K562 (cell line): Measurements from ENCODE around the gene COL9A2. TPM values are rescaled to one million over a fixed set of nuclear protein-coding genes. Genes with fewer than 3 reads are reported as not detected.

ENCODE experiments used
- ATAC-seq: fragments of 200-7000 bp; cut with Tn5 transposase; 3 replicates; pipeline ENCODE4 v1.9.1; 2020; ENCODE audit warnings: moderate library complexity
- BruUV-seq: library from RNA; stranded (reverse); fragments of 400-500 nt; replicated peaks from 2 replicates; lab custom pipeline; 2021; lab: Mats Ljungman, UMichigan
- CTCF ChIA-PET: fragments of 300-600 bp; formaldehyde crosslinking; extraction: SDS; loops from one replicate; lab custom pipeline; 2021; ENCODE audit warnings: low intra/inter-chr PET ratio; lab: Yijun Ruan, JAX
- POLR2A ChIA-PET: fragments of 300-600, 350-650 bp; sonication (Branson Sonifier 250); formaldehyde crosslinking; extraction: SDS; loops from one replicate; lab custom pipeline; 2021; ENCODE audit warnings: antibody characterized with exemption, inconsistent platforms; lab: Yijun Ruan, JAX
- DNase-seq, 4 experiments: peaks; one replicate each; pipeline versions ENCODE4 v3.0.0 to v3.0.0-alpha.2; 2011 to 2018; ENCODE audit warnings: low spot score in 3 of 4, mixed read lengths in 3 of 4; ENCODE audit errors: extremely low read depth in 1 of 4
- FAIRE-seq: peaks from 2 replicates; lab custom pipeline; 2011; peaks lifted over from hg19 to GRCh38; lab: Jason Lieb, UNC
- H2AFZ ChIP-seq: 2 replicates; pipeline ENCODE4 v1.6.0; 2011; ENCODE audit warnings: low read depth, low read length, control low read depth, inconsistent platforms
- H3K27ac ChIP-seq: fragments of 200-600 bp; 3 replicates; pipeline ENCODE4 v1.8.0; 2011; ENCODE audit warnings: low read depth, mild to moderate bottlenecking, control low read depth, inconsistent platforms, low read length, moderate library complexity, mixed read lengths; ENCODE audit errors: extremely low read depth
- H3K27me3 ChIP-seq, 2 experiments: fragments of 300-600 bp in 1 of 2; 2 replicates in 1 of 2; 3 replicates in 1 of 2; pipeline versions ENCODE4 v1.6.0 to v1.8.0; 2011; ENCODE audit warnings: inconsistent platforms in 2 of 2, low read length in 2 of 2, mild to moderate bottlenecking in 1 of 2, mixed read lengths in 1 of 2, moderate library complexity in 1 of 2; ENCODE audit not compliant: control insufficient read depth in 2 of 2, insufficient read depth in 2 of 2
- H3K36me3 ChIP-seq: fragments of 300-600 bp; 3 replicates; pipeline ENCODE4 v1.8.0; 2011; ENCODE audit warnings: mild to moderate bottlenecking, low read length, inconsistent platforms; ENCODE audit not compliant: control insufficient read depth, insufficient read depth
- H3K4me1 ChIP-seq, 2 experiments: fragments of 200-600 bp in 1 of 2; replicated peaks in 1 of 2; 2 replicates in 1 of 2; 3 replicates in 1 of 2; pipeline versions ENCODE4 v1.5.1 to v1.8.0; 2011; ENCODE audit warnings: inconsistent platforms in 2 of 2, low read length in 2 of 2, mild to moderate bottlenecking in 1 of 2, mixed read lengths in 1 of 2, moderate library complexity in 1 of 2; ENCODE audit not compliant: control insufficient read depth in 2 of 2, insufficient read depth in 2 of 2
- H3K4me2 ChIP-seq: 2 replicates; pipeline ENCODE4 v1.6.1; 2011; ENCODE audit warnings: low read length, control low read depth, inconsistent platforms, mixed read lengths; ENCODE audit not compliant: insufficient read depth
- H3K4me3 ChIP-seq: fragments of 200-600 bp; sonication (generic), shearing (Covaris generic); 2 replicates; pipeline ENCODE4 v1.5.1; 2016; ENCODE audit warnings: control low read depth, inconsistent platforms
- H3K79me2 ChIP-seq: fragments of 200-600 bp; 3 replicates; pipeline ENCODE4 v1.8.0; 2011; ENCODE audit warnings: low read length, inconsistent platforms; ENCODE audit not compliant: control insufficient read depth, insufficient read depth
- H3K9ac ChIP-seq, 2 experiments: 2 replicates each; pipeline versions ENCODE4 v1.6.0 to v1.6.1; 2011; ENCODE audit warnings: low read depth in 2 of 2, low read length in 2 of 2, control low read depth in 1 of 2, inconsistent platforms in 1 of 2, mild to moderate bottlenecking in 1 of 2, mixed read lengths in 1 of 2; ENCODE audit not compliant: insufficient read depth in 1 of 2
- H3K9me1 ChIP-seq: one replicate; pipeline ENCODE4 v1.6.0; 2011; ENCODE audit warnings: inconsistent platforms, mild to moderate bottlenecking, low read length, moderate library complexity; ENCODE audit not compliant: control insufficient read depth, insufficient read depth
- H3K9me3 ChIP-seq: replicated peaks from 2 replicates; pipeline ENCODE4 v1.5.1; 2011; ENCODE audit warnings: low read depth, low read length, inconsistent platforms; ENCODE audit not compliant: control insufficient read depth, insufficient read depth
- H4K20me1 ChIP-seq: replicated peaks from 2 replicates; pipeline ENCODE4 v1.6.1; 2011; ENCODE audit warnings: low read length, inconsistent platforms, mixed read lengths; ENCODE audit not compliant: control insufficient read depth, insufficient read depth
- ARNT ChIP-seq, 2 experiments: fragments of 450-650 bp; IDR thresholded peaks; 2 replicates each; pipeline ENCODE4 v1.6.1; 2016; ENCODE audit warnings: mild to moderate bottlenecking in 1 of 2
- ATF1 ChIP-seq, 2 experiments: fragments of 450-650 bp in 1 of 2; IDR thresholded peaks; 2 replicates each; pipeline ENCODE4 v1.6.1; 2016; ENCODE audit warnings: missing compliant biosample characterization in 1 of 2, missing genetic modification characterization in 1 of 2
- ATF2 ChIP-seq: sonication (generic); formaldehyde crosslinking; IDR thresholded peaks from 2 replicates; pipeline ENCODE4 v1.8.1; 2022; ENCODE audit warnings: missing genetic modification reagents
- BDP1 ChIP-seq: IDR thresholded peaks from 3 replicates; pipeline ENCODE4 v1.6.1; 2011; ENCODE audit not compliant: insufficient read length, insufficient read depth
- CXXC5 ChIP-seq: fragments of 250-450 bp; sonication (Bioruptor Pico); IDR thresholded peaks from 2 replicates; pipeline ENCODE4 v1.8.0; 2022; ENCODE audit warnings: inconsistent platforms, mild to moderate bottlenecking, moderate library complexity
- ELF1 ChIP-seq: fragments of 200-800 bp; sonication (Bioruptor generic); IDR thresholded peaks from 2 replicates; pipeline ENCODE4 v1.6.1; 2016; ENCODE audit warnings: missing genetic modification characterization, missing compliant biosample characterization
- FOXJ2 ChIP-seq: fragments of 200-800 bp; sonication (Bioruptor generic); IDR thresholded peaks from 2 replicates; pipeline ENCODE4 v1.6.1; 2016; ENCODE audit warnings: missing genetic modification characterization, missing compliant biosample characterization
- HBP1 ChIP-seq: fragments of 450-650 bp; formaldehyde crosslinking; IDR thresholded peaks from 2 replicates; pipeline ENCODE4 v1.4.0; 2022; ENCODE audit warnings: missing genetic modification characterization
- KAT2B ChIP-seq: IDR thresholded peaks from one replicate; pipeline ENCODE4 v1.6.1; 2012; ENCODE audit warnings: low read depth, mild to moderate bottlenecking, control low read depth, inconsistent platforms, low read length, moderate library complexity
- POLR3A ChIP-seq: IDR thresholded peaks from 2 replicates; pipeline ENCODE4 v1.6.1; 2011; ENCODE audit warnings: borderline replicate concordance, mild to moderate bottlenecking, moderate library complexity; ENCODE audit not compliant: insufficient read length, insufficient read depth; ENCODE audit errors: extremely low read depth
- TAF7 ChIP-seq: fragments of 450-650 bp; IDR thresholded peaks from 2 replicates; pipeline ENCODE4 v1.6.1; 2016; ENCODE audit warnings: missing genetic modification characterization, missing compliant biosample characterization
- ZFP36 ChIP-seq: fragments of 150-350 bp; IDR thresholded peaks from 2 replicates; pipeline ENCODE4 v1.6.1; 2018; ENCODE audit warnings: low read length, low read depth; ENCODE audit not compliant: partially characterized antibody
- WGBS: fragments of 100-300 bp; shearing (Covaris generic); methylation state at CpG from one replicate; pipeline ENCODE4 v1.1.6; 2016; ENCODE audit warnings: low coverage, mixed read lengths; ENCODE audit not compliant: insufficient coverage; ENCODE audit errors: missing lambda C conversion rate; 5-methylcytosine and 5-hydroxymethylcytosine counted together
- in situ Hi-C: fragments of 300-500 bp; cut with MboI; formaldehyde crosslinking; loops from 4 replicates; pipeline ENCODE4 v1.15.0; 2018; ENCODE audit warnings: inconsistent platforms, mixed read lengths
- intact Hi-C: fragments of 100-400 bp; cut with micrococcal nuclease; formaldehyde crosslinking; loops from 2 replicates; pipeline ENCODE4 v1.14.2; 2022
- polyA plus RNA-seq, 8 experiments: library from polyadenylated mRNA; depleted of rRNA in 4 of 8; stranded (reverse) in 5 of 8; unstranded in 3 of 8; fragments of >200 nt; fragmentation: Nextera tagmentation in 2 of 8; fragmentation: Illumina TruSeq in 1 of 8; extraction: Ambion mirVana in 2 of 8; extraction: Trizol in 1 of 8; gene quantifications; 2 replicates each; pipeline versions ENCODE4 v1.2.1 to v1.2.3, GENCODE V29; 2011 to 2014; ENCODE audit warnings: inconsistent platforms in 1 of 8, missing spikeins in 1 of 8
- total RNA-seq, 7 experiments: library from RNA; depleted of rRNA in 6 of 7; stranded (reverse); fragments of >200 nt in 6 of 7; fragmentation: Illumina TruSeq in 2 of 7; extraction: Trizol in 2 of 7; gene quantifications; 2 replicates each; pipeline versions ENCODE4 v1.2.1 to v1.2.3, GENCODE V29; 2011 to 2021; ENCODE audit warnings: low replicate concordance in 1 of 7
- TF ChIP-seq, protein P1 (sequence below): fragments of 250-450 bp; sonication (Bioruptor Pico); IDR thresholded peaks from 2 replicates; pipeline ENCODE4 v1.9.0; 2021; ENCODE audit warnings: mild to moderate bottlenecking

Gene COL9A2
- total and polyA plus RNA-seq, 9 of the 15 experiments (the other 6 are each of a cell fraction or from before 2014, with no cell fraction given) = 0.03 to 2.2 (median 0.31) TPM

DNA sequence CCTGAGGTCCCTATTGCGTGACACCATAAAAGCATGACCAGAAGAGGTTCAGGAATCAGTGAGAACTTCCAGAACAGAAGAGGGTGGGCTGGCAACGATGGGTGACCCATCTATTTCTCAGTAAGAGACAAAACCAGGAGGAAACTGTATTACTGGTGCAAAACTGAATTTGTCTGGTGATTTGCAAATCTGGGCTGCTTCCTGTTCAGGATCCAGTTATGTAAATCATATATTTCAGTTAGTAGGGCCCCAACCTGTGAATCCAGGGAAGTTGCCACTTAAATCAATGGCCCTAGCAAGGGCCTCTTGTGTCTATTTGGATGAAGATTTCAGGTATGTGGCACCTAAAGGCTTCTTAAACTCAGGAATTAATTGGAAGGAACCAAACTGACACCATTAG is 33.3 kb upstream of the COL9A2 start:
- CTCF ChIA-PET = no interaction called here
- WGBS = 50% methylated on average over 2 of the region's 2 CpGs

More for the DNA sequence above, 33.3 kb upstream of the COL9A2 start:
- no TSS peak for BruUV-seq
- POLR2A ChIA-PET = no interaction called here
- Histone ChIP-seq H3K9me1 (no peaks in the 10 kb centered on the region), H3K79me2 (no peaks in the 10 kb centered on the region), H3K9me3 (no peaks in the 10 kb centered on the region), H3K36me3 (no peaks in the 10 kb centered on the region), H3K27me3 (no peaks in the 10 kb centered on the region), H3K9ac (no peak overlapping the region), H2AFZ (no peak overlapping the region), H3K4me2 (no peak overlapping the region), H3K4me3 (no peak overlapping the region), H3K4me1 (no peaks in the 10 kb centered on the region; a peak in 1 of 5 replicates), H3K27ac (no peak overlapping the region), H4K20me1 (no peaks in the 10 kb centered on the region)
- DNase-seq = no peak
- TF ChIP-seq ARNT (IDR thresholded peaks at IDR 0.05) (no peak), CXXC5 (CRISPR knock-in tag) (no peak), BDP1 (no peak), ZFP36 (no peak), ELF1 (tag) (no peak), POLR3A (no peak), HBP1 (CRISPR knock-in tag) (no peak), KAT2B (no peak), ATF1 (CRISPR knock-in tag; IDR thresholded peaks at IDR 0.05) (no peak), ATF1 (tag; IDR thresholded peaks at IDR 0.05) (no peak), ATF2 (CRISPR knock-in tag) (no peak), TAF7 (tag) (no peak), FOXJ2 (tag) (no peak)
- TF ChIP-seq, protein P1, sequence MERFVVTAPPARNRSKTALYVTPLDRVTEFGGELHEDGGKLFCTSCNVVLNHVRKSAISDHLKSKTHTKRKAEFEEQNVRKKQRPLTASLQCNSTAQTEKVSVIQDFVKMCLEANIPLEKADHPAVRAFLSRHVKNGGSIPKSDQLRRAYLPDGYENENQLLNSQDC (CRISPR knock-in tag) = no peak
- ATAC-seq = no peak
- intact Hi-C loops = no loop called here
- in situ Hi-C loops = no loop called here
- FAIRE-seq = no peak
